ENCODE results near the gene CDH13. TPM values are rescaled to one million over a fixed set of nuclear protein-coding genes. Genes with fewer than 3 reads are reported as not detected.

CDH13 gene
- total RNA-seq, 1 donor from 2014 or later = 2.3 TPM

GRCh38 chr16:83532634-83533033 lies 905.9 kb downstream of the CDH13 start:
- TF ChIP-seq CTCF (IDR thresholded peaks at IDR 0.05; ENCODE audit: unreplicated experiment) = no peak
- no peaks in the 10 kb centered on the region for H3K36me3 Mint-ChIP-seq (ENCODE audit: low read depth, unreplicated experiment)
- no peak overlapping the region for H3K4me3 Mint-ChIP-seq (ENCODE audit: unreplicated experiment)
- no peak for DNase-seq (ENCODE audit: low spot score)
- no peaks in the 10 kb centered on the region for H3K27me3 Mint-ChIP-seq (ENCODE audit: unreplicated experiment)
- H3K4me1 Mint-ChIP-seq (ENCODE audit: unreplicated experiment) = no peaks in the 10 kb centered on the region
- no peaks in the 10 kb centered on the region for H3K9me3 Mint-ChIP-seq (ENCODE audit: unreplicated experiment)
- no peak overlapping the region for H3K27ac Mint-ChIP-seq (ENCODE audit: unreplicated experiment)

GRCh38 chr16:83533193-83533592 lies 906.4 kb downstream of the CDH13 start:
- Mint-ChIP-seq H3K4me1 (ENCODE audit: unreplicated experiment) (no peaks in the 10 kb centered on the region), H3K4me3 (ENCODE audit: unreplicated experiment) (no peak overlapping the region), H3K9me3 (ENCODE audit: unreplicated experiment) (no peaks in the 10 kb centered on the region), H3K36me3 (ENCODE audit: low read depth, unreplicated experiment) (no peaks in the 10 kb centered on the region), H3K27ac (ENCODE audit: unreplicated experiment) (no peak overlapping the region), H3K27me3 (ENCODE audit: unreplicated experiment) (no peaks in the 10 kb centered on the region)
- no peak for DNase-seq (ENCODE audit: low spot score)
- TF ChIP-seq CTCF (IDR thresholded peaks at IDR 0.05; ENCODE audit: unreplicated experiment) = no peak

GRCh38 chr16:83538707-83539106 lies 911.9 kb downstream of the CDH13 start:
- no peak for TF ChIP-seq CTCF (IDR thresholded peaks at IDR 0.05; ENCODE audit: unreplicated experiment)
- no peak for DNase-seq (ENCODE audit: low spot score)
- Mint-ChIP-seq H3K27ac (ENCODE audit: unreplicated experiment) (no peak overlapping the region), H3K4me1 (ENCODE audit: unreplicated experiment) (no peaks in the 10 kb centered on the region), H3K9me3 (ENCODE audit: unreplicated experiment) (no peaks in the 10 kb centered on the region), H3K4me3 (ENCODE audit: unreplicated experiment) (no peak overlapping the region), H3K27me3 (ENCODE audit: unreplicated experiment) (peaks cover 1% of the 10 kb centered on the region), H3K36me3 (ENCODE audit: low read depth, unreplicated experiment) (no peaks in the 10 kb centered on the region)

- DNase-seq (ENCODE audit: low spot score) = no peak
- no peak overlapping the region for H3K27ac Mint-ChIP-seq (ENCODE audit: unreplicated experiment)
- no peak overlapping the region for H3K4me3 Mint-ChIP-seq (ENCODE audit: unreplicated experiment)
- H3K27me3 Mint-ChIP-seq (ENCODE audit: unreplicated experiment) = peaks cover 2% of the 10 kb centered on the region
- H3K9me3 Mint-ChIP-seq (ENCODE audit: unreplicated experiment) = no peaks in the 10 kb centered on the region
- no peak for TF ChIP-seq CTCF (IDR thresholded peaks at IDR 0.05; ENCODE audit: unreplicated experiment)
- H3K36me3 Mint-ChIP-seq (ENCODE audit: low read depth, unreplicated experiment) = no peaks in the 10 kb centered on the region
- H3K4me1 Mint-ChIP-seq (ENCODE audit: unreplicated experiment) = no peaks in the 10 kb centered on the region
These were observed 913.1 kb downstream of the CDH13 start for GRCh38 chr16:83539736-83540490.

GRCh38 chr16:83541231-83541630 lies 914.5 kb downstream of the CDH13 start:
- no peak for TF ChIP-seq CTCF (IDR thresholded peaks at IDR 0.05; ENCODE audit: unreplicated experiment)
- Mint-ChIP-seq H3K36me3 (ENCODE audit: low read depth, unreplicated experiment) (no peaks in the 10 kb centered on the region), H3K9me3 (ENCODE audit: unreplicated experiment) (no peaks in the 10 kb centered on the region), H3K4me1 (ENCODE audit: unreplicated experiment) (no peaks in the 10 kb centered on the region), H3K27me3 (ENCODE audit: unreplicated experiment) (peaks cover 2% of the 10 kb centered on the region), H3K4me3 (ENCODE audit: unreplicated experiment) (no peak overlapping the region), H3K27ac (ENCODE audit: unreplicated experiment) (no peak overlapping the region)
- DNase-seq (ENCODE audit: low spot score) = no peak

Measured in endothelial cell (in vitro differentiated cells).